Hepatocyte (in vitro differentiated cells): ENCODE data around the gene BTK.

Source experiments
- CTCF ChIP-seq: fragments of 200-600 bp; sonication (generic); IDR thresholded peaks from 2 replicates; pipeline ENCODE4 v1.5.1; 2016; ENCODE audit warnings: antibody characterized with exemption, mild to moderate bottlenecking; ENCODE audit not compliant: poor library complexity
- EZH2 ChIP-seq: fragments of 200-600 bp; sonication (generic); IDR thresholded peaks from 2 replicates; pipeline ENCODE4 v1.6.1; 2016; ENCODE audit warnings: antibody characterized with exemption, mild to moderate bottlenecking, borderline replicate concordance

- TF ChIP-seq CTCF (no peak), EZH2 (no peak)
These were observed 2.6 kb upstream of the BTK start for GRCh38 chrX:101388604-101389003.
